ENCODE measurements around the gene METTL27. TPM values are rescaled to one million over a fixed set of nuclear protein-coding genes. Genes with fewer than 3 reads are reported as not detected.

Gene METTL27
- total RNA-seq, 4 donors from 2014 or later = 1.5 to 9.3 (median 2.8) TPM; not detected in 1

DNA sequence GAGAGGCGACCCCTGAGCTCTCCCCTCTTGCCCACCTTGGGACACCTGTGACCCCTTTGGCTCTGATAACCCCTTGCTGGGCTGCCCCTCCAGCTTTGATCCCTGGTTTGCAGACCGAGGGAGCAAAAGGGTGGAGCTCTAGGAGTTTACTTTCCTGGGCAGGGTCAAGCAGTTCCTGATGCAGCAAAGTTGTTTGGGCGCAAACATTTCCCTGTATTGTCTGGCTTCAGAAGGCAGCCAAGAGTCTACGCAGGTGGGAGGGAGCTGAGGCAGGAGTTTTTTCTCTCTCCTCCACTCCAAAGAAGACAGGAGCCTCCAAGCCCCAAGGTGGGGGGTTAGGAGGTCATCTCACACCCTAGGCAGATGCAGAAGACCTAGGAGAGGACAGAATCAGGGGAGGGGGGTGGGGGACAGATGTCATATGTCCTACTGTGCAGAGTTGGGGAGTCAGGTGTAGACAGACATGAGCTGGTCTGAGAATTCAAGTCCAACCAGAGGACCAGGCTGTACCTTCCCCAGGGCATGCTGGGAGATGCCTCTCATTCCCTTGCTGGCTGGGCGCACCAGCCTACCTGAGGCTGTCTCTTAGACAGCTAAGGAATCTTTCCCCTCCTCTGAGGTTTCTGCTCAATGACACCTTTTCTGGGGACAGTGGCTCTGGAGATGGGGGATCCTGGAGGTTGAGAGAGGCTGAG is 39.2 kb upstream of the METTL27 start:
- no peaks in the 10 kb centered on the region for H3K36me3 ChIP-seq
- no peak overlapping the region for H3K4me3 ChIP-seq
- intact Hi-C loops (cut with DNase I; ENCODE audit: low total_unique reads) = no loop called here
- no peak for DNase-seq
- H3K9me3 ChIP-seq = no peaks in the 10 kb centered on the region
- TF ChIP-seq, protein P1, sequence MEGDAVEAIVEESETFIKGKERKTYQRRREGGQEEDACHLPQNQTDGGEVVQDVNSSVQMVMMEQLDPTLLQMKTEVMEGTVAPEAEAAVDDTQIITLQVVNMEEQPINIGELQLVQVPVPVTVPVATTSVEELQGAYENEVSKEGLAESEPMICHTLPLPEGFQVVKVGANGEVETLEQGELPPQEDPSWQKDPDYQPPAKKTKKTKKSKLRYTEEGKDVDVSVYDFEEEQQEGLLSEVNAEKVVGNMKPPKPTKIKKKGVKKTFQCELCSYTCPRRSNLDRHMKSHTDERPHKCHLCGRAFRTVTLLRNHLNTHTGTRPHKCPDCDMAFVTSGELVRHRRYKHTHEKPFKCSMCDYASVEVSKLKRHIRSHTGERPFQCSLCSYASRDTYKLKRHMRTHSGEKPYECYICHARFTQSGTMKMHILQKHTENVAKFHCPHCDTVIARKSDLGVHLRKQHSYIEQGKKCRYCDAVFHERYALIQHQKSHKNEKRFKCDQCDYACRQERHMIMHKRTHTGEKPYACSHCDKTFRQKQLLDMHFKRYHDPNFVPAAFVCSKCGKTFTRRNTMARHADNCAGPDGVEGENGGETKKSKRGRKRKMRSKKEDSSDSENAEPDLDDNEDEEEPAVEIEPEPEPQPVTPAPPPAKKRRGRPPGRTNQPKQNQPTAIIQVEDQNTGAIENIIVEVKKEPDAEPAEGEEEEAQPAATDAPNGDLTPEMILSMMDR (IDR thresholded peaks at IDR 0.05) = no peak
- no peak for TF ChIP-seq POLR2A (IDR thresholded peaks at IDR 0.05)
- H3K27ac ChIP-seq = peak overlapping the region; percentile 50 to 67
- H3K4me1 ChIP-seq = peaks cover 0 to 10% of the 10 kb centered on the region in 2 donors
- no peaks in the 10 kb centered on the region for H3K27me3 ChIP-seq

DNA sequence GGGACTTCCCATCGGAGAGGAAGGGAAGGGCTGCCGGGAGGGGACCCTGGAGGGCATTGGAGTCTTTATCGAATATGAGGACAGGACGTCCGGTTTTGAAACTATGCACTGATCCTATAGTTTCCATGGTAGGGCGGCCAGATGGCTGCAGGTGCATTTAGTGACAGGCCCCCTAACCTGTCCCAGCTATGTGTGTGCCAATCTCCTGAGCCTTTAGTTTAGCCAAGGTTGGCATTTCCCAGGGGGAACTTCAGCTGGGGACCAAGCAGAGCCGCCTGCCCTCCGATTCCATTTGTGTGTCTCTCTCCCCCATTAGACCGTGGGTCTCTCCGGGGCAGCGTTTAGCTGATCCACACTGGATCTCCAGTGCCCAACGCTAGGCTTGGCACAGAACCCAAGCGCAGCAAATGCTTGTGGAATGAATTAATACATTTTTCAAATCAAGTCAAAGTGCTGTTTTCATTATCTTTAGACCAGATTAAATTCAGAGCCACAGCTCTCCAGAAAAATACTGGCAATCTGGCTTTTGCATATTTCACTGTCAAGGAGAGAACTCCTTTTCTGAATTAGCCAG is 38.5 kb upstream of the METTL27 start:
- H3K36me3 ChIP-seq = no peaks in the 10 kb centered on the region
- no peak for DNase-seq
- H3K9me3 ChIP-seq = no peaks in the 10 kb centered on the region
- peak overlapping the region; percentile 50 to 67 for H3K27ac ChIP-seq
- H3K4me3 ChIP-seq = no peak overlapping the region
- TF ChIP-seq, protein P1 (IDR thresholded peaks at IDR 0.05) = no peak
- no peak for TF ChIP-seq POLR2A (IDR thresholded peaks at IDR 0.05)
- H3K27me3 ChIP-seq = no peaks in the 10 kb centered on the region
- intact Hi-C loops (cut with DNase I; ENCODE audit: low total_unique reads) = no loop called here
- H3K4me1 ChIP-seq = peaks cover 0 to 4% of the 10 kb centered on the region in 2 donors

DNA sequence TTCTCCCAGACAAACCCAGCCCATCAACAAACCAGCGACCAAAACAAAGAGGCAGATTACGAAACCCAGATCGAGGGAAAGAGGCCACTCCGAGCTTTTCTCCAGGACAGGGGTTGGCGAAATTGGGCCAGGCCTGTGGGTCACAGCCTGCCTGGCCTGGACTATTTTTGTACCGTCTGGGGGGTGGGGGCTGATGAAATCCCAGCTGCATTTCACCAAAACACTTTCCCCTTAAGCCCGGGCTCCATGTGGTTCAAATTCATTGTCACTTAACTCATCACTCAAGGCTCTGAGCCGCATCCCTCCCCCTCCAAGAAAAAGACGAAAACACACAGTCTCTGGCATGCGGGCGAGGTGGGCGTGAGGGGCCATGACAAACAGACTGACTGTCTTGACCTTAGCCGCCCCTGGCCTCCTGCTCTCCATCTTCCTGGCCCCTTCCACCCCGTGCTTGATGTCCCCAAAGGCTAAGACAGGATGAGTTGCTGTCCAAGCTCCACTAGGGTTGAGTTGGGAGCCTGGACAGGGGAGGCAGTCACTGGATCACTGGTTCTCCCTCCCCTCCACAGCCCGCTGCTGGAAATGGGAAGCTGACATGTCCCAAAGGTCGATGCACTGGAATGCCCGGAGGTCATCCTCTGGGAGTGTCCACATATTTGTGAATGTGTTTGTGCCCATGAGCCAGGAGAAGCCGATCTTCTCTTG is 37.8 kb upstream of the METTL27 start:
- Histone ChIP-seq H3K4me3 (no peak overlapping the region), H3K9me3 (no peaks in the 10 kb centered on the region), H3K27me3 (no peaks in the 10 kb centered on the region), H3K27ac (peak overlapping the region; percentile 50 to 67), H3K36me3 (no peaks in the 10 kb centered on the region), H3K4me1 (peaks cover 0 to 4% of the 10 kb centered on the region in 2 donors)
- DNase-seq = no peak
- intact Hi-C loops (cut with DNase I; ENCODE audit: low total_unique reads) = no loop called here
- TF ChIP-seq, protein P1 (IDR thresholded peaks at IDR 0.05) = no peak
- no peak for TF ChIP-seq POLR2A (IDR thresholded peaks at IDR 0.05)

DNA sequence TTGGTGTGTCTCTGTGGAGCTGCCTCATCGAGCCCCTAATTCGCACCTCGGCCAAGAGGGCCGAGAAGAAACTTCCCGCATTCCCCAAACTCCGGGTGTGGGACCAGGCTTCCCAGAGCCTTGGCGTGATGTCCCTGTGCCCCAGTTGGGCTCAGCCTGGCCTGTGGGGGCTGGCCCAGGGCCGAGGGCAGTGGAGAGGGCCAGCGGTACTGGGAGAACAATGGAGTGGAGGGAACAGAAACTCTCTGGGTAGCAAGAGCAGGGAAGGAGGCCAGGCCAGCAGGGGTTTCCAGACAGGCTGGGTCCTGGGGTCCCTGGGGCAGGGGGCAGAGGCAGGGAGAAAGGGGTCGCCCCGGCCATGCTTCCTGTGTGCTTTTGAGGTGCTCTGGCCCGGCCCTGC is 34.7 kb upstream of the METTL27 start:
- Histone ChIP-seq H3K4me3 (no peak overlapping the region), H3K4me1 (peaks cover 0 to 4% of the 10 kb centered on the region in 2 donors), H3K36me3 (no peaks in the 10 kb centered on the region), H3K9me3 (no peaks in the 10 kb centered on the region), H3K27me3 (no peaks in the 10 kb centered on the region), H3K27ac (no peak overlapping the region)
- TF ChIP-seq, protein P1 (IDR thresholded peaks at IDR 0.05) = no peak
- TF ChIP-seq POLR2A (IDR thresholded peaks at IDR 0.05) = no peak
- intact Hi-C loops (cut with DNase I; ENCODE audit: low total_unique reads) = no loop called here
- DNase-seq = no peak

DNA sequence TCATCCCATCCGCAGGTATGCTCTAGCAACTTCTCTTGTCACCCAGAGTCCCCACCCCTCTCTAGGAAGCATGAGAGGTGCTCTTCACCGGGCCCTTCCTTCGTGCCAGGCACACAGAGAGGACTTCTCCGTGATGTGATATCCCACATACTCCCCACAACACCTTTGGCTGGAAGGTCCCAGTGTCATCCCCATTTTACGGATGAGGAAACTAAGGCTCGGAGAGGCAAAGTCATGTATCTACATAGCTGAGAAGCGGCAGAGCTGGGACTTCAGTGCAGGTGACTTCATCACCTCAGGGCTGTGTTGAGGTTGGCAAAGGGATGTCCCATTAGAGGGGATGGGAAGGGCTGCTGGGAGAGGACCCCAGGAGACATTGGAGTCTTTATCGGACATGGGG is 34.0 kb upstream of the METTL27 start:
- Histone ChIP-seq H3K4me3 (no peak overlapping the region), H3K9me3 (no peaks in the 10 kb centered on the region), H3K27me3 (no peaks in the 10 kb centered on the region), H3K27ac (no peak overlapping the region), H3K36me3 (no peaks in the 10 kb centered on the region), H3K4me1 (peaks cover 0 to 4% of the 10 kb centered on the region in 2 donors)
- TF ChIP-seq, protein P1 (IDR thresholded peaks at IDR 0.05) = no peak
- no peak for TF ChIP-seq POLR2A (IDR thresholded peaks at IDR 0.05)
- intact Hi-C loops (cut with DNase I; ENCODE audit: low total_unique reads) = no loop called here
- DNase-seq = no peak

Measured in uterus (tissue), 4 donors.